ENCODE measurements around the gene DENND5A. TPM values are rescaled to one million over a fixed set of nuclear protein-coding genes. Genes with fewer than 3 reads are reported as not detected.

Gene DENND5A
- total and polyA plus RNA-seq, 9 of the 15 experiments (the other 6 are each of a cell fraction or from before 2014, with no cell fraction given), result 11.7 to 130 (median 46.3) TPM

DNA sequence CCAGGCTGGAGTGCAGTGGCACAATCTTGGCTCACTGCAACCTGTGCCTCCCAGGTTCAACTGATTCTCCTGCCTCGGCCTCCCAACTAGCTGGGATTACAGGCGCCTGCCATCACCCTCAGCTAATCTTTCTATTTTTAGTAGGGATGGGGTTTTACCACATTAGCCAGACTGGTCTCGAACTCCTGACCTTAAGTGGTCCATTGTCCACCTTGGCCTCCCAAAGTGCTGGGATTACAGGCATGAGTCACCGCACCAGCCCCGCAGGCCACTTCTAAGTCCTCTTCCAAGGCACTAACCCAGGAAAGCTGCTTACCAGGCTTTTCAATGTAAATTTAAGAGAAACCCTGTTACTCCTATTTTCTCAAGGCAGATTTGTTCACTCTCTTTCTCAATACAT lies 50.4 kb downstream of the DENND5A start (continued):
- TF ChIP-seq, protein P1, sequence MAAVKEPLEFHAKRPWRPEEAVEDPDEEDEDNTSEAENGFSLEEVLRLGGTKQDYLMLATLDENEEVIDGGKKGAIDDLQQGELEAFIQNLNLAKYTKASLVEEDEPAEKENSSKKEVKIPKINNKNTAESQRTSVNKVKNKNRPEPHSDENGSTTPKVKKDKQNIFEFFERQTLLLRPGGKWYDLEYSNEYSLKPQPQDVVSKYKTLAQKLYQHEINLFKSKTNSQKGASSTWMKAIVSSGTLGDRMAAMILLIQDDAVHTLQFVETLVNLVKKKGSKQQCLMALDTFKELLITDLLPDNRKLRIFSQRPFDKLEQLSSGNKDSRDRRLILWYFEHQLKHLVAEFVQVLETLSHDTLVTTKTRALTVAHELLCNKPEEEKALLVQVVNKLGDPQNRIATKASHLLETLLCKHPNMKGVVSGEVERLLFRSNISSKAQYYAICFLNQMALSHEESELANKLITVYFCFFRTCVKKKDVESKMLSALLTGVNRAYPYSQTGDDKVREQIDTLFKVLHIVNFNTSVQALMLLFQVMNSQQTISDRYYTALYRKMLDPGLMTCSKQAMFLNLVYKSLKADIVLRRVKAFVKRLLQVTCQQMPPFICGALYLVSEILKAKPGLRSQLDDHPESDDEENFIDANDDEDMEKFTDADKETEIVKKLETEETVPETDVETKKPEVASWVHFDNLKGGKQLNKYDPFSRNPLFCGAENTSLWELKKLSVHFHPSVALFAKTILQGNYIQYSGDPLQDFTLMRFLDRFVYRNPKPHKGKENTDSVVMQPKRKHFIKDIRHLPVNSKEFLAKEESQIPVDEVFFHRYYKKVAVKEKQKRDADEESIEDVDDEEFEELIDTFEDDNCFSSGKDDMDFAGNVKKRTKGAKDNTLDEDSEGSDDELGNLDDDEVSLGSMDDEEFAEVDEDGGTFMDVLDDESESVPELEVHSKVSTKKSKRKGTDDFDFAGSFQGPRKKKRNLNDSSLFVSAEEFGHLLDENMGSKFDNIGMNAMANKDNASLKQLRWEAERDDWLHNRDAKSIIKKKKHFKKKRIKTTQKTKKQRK (IDR thresholded peaks at IDR 0.05; ENCODE audit: borderline replicate concordance, low read depth, low read length), result no peak
- no peak for TF ChIP-seq GABPB2 (CRISPR knock-in tag; conservative IDR thresholded peaks at IDR 0.05)
- peak in 1 of 2 experiments; percentile 42; a peak in 1 of 4 replicates for TF ChIP-seq RCOR1 (IDR thresholded peaks at IDR 0.05; ENCODE audit: borderline replicate concordance in 1 of 2, low read depth in 2 of 2, low read length in 2 of 2)
- no peak for TF ChIP-seq TFAM (CRISPR knock-in tag; conservative IDR thresholded peaks at IDR 0.05)
- no peak for TF ChIP-seq SP2 (IDR thresholded peaks at IDR 0.05; ENCODE audit: extremely low read depth, low read depth, low read length, poor library complexity, severe bottlenecking)

DNA sequence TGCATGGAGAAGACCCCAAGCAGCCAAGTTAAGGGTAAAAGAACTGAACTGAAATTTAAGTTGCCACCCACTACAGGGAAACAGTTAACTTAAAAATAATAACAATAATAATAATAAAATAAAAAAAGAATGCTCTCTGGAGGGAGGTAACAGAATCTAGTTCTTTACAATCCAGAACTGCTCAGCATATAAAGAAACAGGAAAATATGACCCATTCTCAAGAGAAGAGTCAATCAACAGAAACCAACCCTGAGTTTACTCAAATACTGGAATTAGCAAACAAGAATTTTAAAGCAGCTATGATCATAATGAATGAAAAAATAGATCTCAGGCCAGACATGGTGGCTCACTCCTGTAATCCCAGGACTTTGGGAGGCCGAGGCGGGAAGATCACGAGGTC lies 53.8 kb downstream of the DENND5A start:
- H4K20me1 ChIP-seq (replicated peaks; ENCODE audit: control insufficient read depth, insufficient read depth, low read length), result no peaks in the 10 kb centered on the region; the same call in none of the 2 replicates
- peaks cover 79% of the 10 kb centered on the region for H3K79me2 ChIP-seq (ENCODE audit: control insufficient read depth, insufficient read depth, low read length)
- H3K27me3 ChIP-seq (ENCODE audit: control insufficient read depth in 2 of 2, insufficient read depth in 2 of 2, low read length in 2 of 2), result no peaks in the 10 kb centered on the region
- no peak overlapping the region for H3K4me2 ChIP-seq (ENCODE audit: insufficient read depth, low read length)
- BruUV-seq (replicated peaks), result no TSS peak
- no peaks in the 10 kb centered on the region for H3K9me3 ChIP-seq (replicated peaks; ENCODE audit: control insufficient read depth, insufficient read depth, low read depth, low read length)
- 77% methylated on average over 3 of the region's 3 CpGs for WGBS (ENCODE audit: insufficient coverage, low coverage, missing lambda C conversion rate)
- H2AFZ ChIP-seq (ENCODE audit: low read depth, low read length), result no peak overlapping the region
- intact Hi-C loops (cut with micrococcal nuclease), result no loop called here
- H3K9ac ChIP-seq (ENCODE audit: insufficient read depth in 1 of 2, low read depth in 2 of 2, low read length in 2 of 2), result no peak overlapping the region
- DNase-seq (ENCODE audit: extremely low read depth in 1 of 4, low spot score in 3 of 4), result no peak
- ChIA-PET CTCF (ENCODE audit: low intra/inter-chr PET ratio) (no interaction called here), POLR2A (interaction anchor here (1.1 to 1.4 kb wide), 4 partner anchors 11 to 29 kb away, joined by 3 to 6 read pairs (median 4); no protein-coding TSS in a partner anchor)
- FAIRE-seq, result no peak
- H3K27ac ChIP-seq (ENCODE audit: extremely low read depth, low read depth, low read length), result no peak overlapping the region
- H3K4me3 ChIP-seq, result no peak overlapping the region
- in situ Hi-C loops (cut with MboI), result no loop called here
- no peaks in the 10 kb centered on the region for H3K36me3 ChIP-seq (ENCODE audit: control insufficient read depth, insufficient read depth, low read length)
- ATAC-seq, result no peak
- no peaks in the 10 kb centered on the region for H3K9me1 ChIP-seq (ENCODE audit: control insufficient read depth, insufficient read depth, low read length)
- peaks cover 7 to 34% of the 10 kb centered on the region in 2 experiments; a peak in 4 of 5 replicates for H3K4me1 ChIP-seq (replicated peaks in 1 of 2; ENCODE audit: control insufficient read depth in 2 of 2, insufficient read depth in 2 of 2, low read length in 2 of 2)
- TF ChIP-seq, protein P2, sequence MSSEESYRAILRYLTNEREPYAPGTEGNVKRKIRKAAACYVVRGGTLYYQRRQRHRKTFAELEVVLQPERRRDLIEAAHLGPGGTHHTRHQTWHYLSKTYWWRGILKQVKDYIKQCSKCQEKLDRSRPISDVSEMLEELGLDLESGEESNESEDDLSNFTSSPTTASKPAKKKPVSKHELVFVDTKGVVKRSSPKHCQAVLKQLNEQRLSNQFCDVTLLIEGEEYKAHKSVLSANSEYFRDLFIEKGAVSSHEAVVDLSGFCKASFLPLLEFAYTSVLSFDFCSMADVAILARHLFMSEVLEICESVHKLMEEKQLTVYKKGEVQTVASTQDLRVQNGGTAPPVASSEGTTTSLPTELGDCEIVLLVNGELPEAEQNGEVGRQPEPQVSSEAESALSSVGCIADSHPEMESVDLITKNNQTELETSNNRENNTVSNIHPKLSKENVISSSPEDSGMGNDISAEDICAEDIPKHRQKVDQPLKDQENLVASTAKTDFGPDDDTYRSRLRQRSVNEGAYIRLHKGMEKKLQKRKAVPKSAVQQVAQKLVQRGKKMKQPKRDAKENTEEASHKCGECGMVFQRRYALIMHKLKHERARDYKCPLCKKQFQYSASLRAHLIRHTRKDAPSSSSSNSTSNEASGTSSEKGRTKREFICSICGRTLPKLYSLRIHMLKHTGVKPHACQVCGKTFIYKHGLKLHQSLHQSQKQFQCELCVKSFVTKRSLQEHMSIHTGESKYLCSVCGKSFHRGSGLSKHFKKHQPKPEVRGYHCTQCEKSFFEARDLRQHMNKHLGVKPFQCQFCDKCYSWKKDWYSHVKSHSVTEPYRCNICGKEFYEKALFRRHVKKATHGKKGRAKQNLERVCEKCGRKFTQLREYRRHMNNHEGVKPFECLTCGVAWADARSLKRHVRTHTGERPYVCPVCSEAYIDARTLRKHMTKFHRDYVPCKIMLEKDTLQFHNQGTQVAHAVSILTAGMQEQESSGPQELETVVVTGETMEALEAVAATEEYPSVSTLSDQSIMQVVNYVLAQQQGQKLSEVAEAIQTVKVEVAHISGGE (CRISPR knock-in tag; IDR thresholded peaks at IDR 0.05), result no peak
- TF ChIP-seq, protein P3, sequence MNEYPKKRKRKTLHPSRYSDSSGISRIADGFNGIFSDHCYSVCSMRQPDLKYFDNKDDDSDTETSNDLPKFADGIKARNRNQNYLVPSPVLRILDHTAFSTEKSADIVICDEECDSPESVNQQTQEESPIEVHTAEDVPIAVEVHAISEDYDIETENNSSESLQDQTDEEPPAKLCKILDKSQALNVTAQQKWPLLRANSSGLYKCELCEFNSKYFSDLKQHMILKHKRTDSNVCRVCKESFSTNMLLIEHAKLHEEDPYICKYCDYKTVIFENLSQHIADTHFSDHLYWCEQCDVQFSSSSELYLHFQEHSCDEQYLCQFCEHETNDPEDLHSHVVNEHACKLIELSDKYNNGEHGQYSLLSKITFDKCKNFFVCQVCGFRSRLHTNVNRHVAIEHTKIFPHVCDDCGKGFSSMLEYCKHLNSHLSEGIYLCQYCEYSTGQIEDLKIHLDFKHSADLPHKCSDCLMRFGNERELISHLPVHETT (CRISPR knock-in tag; conservative IDR thresholded peaks at IDR 0.05 in 1 of 2, IDR thresholded peaks at IDR 0.05 in 1 of 2), result no peak
- no peak for TF ChIP-seq NFXL1 (CRISPR knock-in tag; IDR thresholded peaks at IDR 0.05)
- no peak for TF ChIP-seq CREB1 (IDR thresholded peaks at IDR 0.05)
- no peak for TF ChIP-seq CREB1 (CRISPR knock-in tag; IDR thresholded peaks at IDR 0.05)
- no peak for TF ChIP-seq ZC3H11A (IDR thresholded peaks at IDR 0.05; ENCODE audit: low read depth, low read length)
- TF ChIP-seq ZSCAN32 (CRISPR knock-in tag; IDR thresholded peaks at IDR 0.05), result no peak
